GM12865 (cell line): ENCODE measurements around the gene DNMBP.

Experiments used
- DNase-seq: peaks from one replicate; pipeline ENCODE4 v3.0.0; 2010; ENCODE audit warnings: low read depth
- H3K4me3 ChIP-seq: 2 replicates; pipeline ENCODE4 v1.5.1; 2011; ENCODE audit warnings: mild to moderate bottlenecking, low read depth, low read length, control low read depth
- TF ChIP-seq, protein P1 (sequence below): IDR thresholded peaks from 2 replicates; pipeline ENCODE4 v1.5.1; 2011; ENCODE audit warnings: low read length, control low read depth, low read depth, inconsistent platforms; ENCODE audit not compliant: insufficient read depth; ENCODE audit errors: missing control alignments

The DNMBP gene

DNA sequence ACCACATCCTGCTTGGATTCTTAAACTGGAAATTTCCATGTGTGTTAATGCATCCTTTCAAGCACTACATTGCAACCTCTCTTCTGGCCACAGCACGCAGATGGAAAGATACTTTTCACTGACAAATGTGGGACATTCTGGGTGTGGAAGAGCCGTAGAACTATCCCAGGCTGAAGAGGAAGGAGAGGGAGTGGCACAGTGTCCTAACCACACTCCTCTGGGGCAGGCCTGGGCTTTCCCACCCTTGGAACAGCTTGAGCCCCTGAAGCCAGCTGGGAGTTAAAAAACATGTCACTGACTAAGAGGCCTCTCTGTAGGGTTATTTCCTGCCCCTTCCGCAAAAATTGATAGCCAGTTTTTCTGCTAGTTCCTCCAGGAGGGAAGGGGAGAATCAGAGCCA is 34.0 kb upstream of the DNMBP start:
- TF ChIP-seq, protein P1, sequence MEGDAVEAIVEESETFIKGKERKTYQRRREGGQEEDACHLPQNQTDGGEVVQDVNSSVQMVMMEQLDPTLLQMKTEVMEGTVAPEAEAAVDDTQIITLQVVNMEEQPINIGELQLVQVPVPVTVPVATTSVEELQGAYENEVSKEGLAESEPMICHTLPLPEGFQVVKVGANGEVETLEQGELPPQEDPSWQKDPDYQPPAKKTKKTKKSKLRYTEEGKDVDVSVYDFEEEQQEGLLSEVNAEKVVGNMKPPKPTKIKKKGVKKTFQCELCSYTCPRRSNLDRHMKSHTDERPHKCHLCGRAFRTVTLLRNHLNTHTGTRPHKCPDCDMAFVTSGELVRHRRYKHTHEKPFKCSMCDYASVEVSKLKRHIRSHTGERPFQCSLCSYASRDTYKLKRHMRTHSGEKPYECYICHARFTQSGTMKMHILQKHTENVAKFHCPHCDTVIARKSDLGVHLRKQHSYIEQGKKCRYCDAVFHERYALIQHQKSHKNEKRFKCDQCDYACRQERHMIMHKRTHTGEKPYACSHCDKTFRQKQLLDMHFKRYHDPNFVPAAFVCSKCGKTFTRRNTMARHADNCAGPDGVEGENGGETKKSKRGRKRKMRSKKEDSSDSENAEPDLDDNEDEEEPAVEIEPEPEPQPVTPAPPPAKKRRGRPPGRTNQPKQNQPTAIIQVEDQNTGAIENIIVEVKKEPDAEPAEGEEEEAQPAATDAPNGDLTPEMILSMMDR, result no peak
- no peak overlapping the region for H3K4me3 ChIP-seq
- DNase-seq, result no peak

DNA sequence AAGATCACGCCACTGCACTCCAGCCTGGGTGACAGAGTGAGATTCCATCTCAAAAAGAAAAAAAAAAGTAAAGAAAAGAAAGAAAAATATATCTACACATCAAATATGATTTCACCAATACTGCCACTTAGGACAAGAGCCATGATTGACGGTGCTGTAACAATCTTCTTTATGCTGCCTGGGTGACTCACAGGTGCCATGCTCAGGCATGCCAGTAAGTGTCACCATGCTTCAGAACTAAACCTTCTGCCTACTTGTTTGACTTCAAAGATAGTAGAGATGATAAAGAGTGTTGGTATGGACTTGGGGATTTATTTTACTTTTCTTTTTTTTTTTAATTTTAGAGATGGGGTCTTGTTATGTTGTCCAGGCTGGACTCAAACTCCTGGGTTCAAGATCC is 33.6 kb upstream of the DNMBP start:
- peak; percentile 32 for DNase-seq
- H3K4me3 ChIP-seq, result no peak overlapping the region
- TF ChIP-seq, protein P1, result no peak

DNA sequence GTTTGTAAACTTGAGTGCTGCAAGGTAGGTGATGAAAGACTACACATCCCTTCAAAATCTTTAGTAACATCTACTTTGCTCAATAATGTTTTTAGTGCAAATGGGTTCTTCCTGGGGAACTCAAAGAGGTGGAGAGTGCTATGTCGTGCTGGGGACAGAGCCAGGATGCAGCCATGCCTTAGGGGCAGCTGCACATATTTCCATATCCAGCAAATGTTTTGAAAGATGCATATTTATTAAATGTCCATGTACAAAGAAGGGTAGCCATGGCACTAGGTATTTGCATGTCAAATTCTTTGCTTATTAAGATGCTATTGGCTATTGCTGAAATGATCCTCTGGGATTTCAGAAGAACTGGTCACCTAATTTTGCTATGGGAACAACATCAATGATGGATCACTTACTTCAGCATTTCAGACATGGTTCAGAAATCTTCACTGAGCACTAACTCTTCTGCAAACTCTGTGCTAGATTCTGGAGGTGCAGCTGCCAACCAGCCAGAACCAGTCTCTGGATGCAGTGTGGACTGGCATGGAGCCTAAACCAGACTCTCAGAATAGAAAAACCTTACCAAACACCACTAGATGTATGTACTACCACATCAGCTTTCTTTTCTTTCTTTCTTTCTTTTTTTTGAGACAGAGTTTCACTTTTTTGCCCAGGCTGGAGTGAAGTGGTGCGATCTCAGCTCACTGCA is 31.7 kb upstream of the DNMBP start:
- peak; percentile 29 for DNase-seq
- TF ChIP-seq, protein P1, result no peak
- no peak overlapping the region for H3K4me3 ChIP-seq

DNA sequence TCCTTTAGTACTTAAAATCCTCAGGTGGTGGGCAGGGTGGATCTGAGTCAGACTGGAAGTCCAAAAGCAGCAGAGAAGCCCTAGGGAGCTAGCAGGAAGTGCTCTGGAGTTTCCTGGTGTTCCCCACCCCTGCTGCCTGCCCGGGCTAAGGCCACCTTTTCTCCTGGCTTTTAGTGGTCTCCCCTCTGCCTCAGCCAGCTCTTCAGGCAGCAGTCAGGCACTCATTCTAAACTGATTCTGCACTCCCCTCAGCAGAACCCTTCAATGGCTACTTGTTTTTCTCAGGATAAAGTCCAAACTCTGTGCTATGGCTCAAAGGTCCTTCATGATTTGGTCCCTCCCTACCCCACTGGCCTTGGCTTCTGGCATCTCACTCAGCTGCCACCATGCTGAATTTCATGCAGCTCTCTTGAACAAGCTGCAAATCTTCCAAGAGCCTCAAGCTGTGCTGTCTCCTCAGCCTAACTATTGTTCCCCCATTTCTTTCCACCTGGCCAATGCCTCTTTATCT is 28.9 kb upstream of the DNMBP start:
- TF ChIP-seq, protein P1, result no peak
- H3K4me3 ChIP-seq, result no peak overlapping the region
- DNase-seq, result peak; percentile 66

DNA sequence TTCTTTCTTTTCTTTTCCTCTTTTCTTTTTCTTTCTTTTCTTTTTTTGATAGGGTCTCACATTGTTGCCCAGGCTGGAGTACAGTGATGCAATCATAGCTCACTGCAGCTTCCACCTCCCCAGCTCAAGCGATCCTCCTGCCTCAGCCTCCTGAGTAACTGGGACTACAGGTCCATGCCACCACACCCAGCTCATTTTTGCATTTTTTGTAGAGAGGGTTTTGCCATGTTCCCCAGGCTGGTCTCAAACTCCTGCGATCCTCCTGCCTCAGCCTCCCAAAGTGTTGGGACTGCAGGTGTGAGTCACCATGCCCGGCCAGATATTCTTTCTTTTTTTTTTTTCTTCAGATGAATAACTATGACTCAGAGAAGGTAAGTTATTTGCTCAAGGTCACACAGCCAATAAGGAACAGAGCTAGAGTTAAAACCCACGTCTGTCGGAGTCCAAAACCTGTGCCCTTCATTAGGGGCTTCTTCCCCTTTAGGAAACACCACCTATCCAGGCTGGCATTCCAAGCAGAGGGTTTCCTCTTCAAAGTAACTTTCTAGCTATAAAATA is 28.1 kb upstream of the DNMBP start:
- DNase-seq, result no peak
- no peak overlapping the region for H3K4me3 ChIP-seq
- TF ChIP-seq, protein P1, result no peak

DNA sequence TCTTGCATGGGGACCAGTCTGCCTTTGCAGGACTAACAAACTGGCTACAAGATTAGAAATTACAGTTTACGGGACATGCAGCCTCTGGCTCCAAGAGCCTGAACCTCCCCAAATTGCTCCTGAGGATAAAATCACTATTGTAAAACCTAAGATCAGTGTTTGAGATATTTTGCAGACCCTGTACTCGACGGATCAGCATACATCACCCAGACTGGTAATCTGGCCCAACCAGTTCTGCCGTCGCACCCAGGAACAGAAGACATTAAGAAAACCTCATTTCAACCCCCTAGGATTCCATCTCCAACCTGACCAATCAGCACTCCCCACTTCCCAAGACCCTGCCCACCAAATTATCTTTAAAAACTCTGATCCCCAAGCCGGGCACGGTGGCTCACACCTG is 27.1 kb upstream of the DNMBP start:
- DNase-seq, result no peak
- no peak overlapping the region for H3K4me3 ChIP-seq
- TF ChIP-seq, protein P1, result no peak
